Osteocyte (in vitro differentiated cells): ENCODE data around the gene EIF1. TPM values are rescaled to one million over a fixed set of nuclear protein-coding genes. Genes with fewer than 3 reads are reported as not detected.
"Not testable (repeated sequence)": the region's sequence is repeated elsewhere in the genome, so short reads cannot be mapped to it uniquely, and the experiment has no call there.

Experiments used
- DNase-seq: peaks from one replicate; pipeline ENCODE4 v3.0.0; 2021; ENCODE audit warnings: mixed read lengths; ENCODE audit not compliant: unreplicated experiment; ENCODE audit errors: extremely low spot score
- H3K27ac Mint-ChIP-seq: one replicate; pipeline ENCODE4 v1.8.0; 2021; ENCODE audit warnings: mild to moderate bottlenecking, mixed read lengths; ENCODE audit not compliant: unreplicated experiment
- H3K27me3 Mint-ChIP-seq: one replicate; pipeline ENCODE4 v1.8.0; 2021; ENCODE audit warnings: mixed read lengths; ENCODE audit not compliant: unreplicated experiment
- H3K36me3 Mint-ChIP-seq: one replicate; pipeline ENCODE4 v1.8.0; 2021; ENCODE audit warnings: mixed read lengths; ENCODE audit not compliant: unreplicated experiment
- H3K4me1 Mint-ChIP-seq: one replicate; pipeline ENCODE4 v1.8.0; 2021; ENCODE audit warnings: mixed read lengths; ENCODE audit not compliant: unreplicated experiment
- H3K4me3 Mint-ChIP-seq: one replicate; pipeline ENCODE4 v1.8.0; 2021; ENCODE audit warnings: mild to moderate bottlenecking, moderate library complexity, mixed read lengths; ENCODE audit not compliant: unreplicated experiment
- H3K9me3 Mint-ChIP-seq: one replicate; pipeline ENCODE4 v1.8.0; 2021; ENCODE audit warnings: mixed read lengths; ENCODE audit not compliant: unreplicated experiment
- total RNA-seq: library from RNA; stranded (reverse); gene quantifications from 2 replicates; pipeline ENCODE4 v1.2.1, GENCODE V29; 2021
- TF ChIP-seq, protein P1 (sequence below): fragments of 200-600 bp; sonication (generic); IDR thresholded peaks from 2 replicates; pipeline ENCODE4 v1.5.0; 2021; ENCODE audit warnings: antibody characterized with exemption, mild to moderate bottlenecking, moderate library complexity

EIF1 gene
- total RNA-seq, 1 donor from 2014 or later: 1,057 TPM

DNA sequence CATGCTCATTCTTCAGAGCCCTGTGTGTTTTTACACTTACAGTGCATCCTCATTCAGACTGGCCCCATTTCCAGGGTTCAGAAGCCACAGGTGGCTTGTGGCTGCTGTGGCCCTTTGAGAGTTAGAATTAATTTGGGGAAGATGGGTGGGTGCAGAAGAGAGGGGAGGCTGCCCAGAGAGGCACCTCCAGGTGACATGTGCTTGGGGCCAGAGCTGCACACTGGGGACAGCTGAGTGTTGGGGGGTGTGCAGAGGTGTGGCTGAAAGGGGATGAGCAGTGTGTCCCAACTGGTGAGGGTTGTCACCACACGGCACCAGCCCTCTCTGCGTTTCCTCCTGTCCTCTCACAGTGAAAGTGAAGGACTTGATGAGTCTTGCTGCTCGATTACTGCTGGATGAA is 6.9 kb upstream of the EIF1 start:
- Mint-ChIP-seq H3K36me3 (no peaks in the 10 kb centered on the region), H3K4me3 (no peak overlapping the region), H3K27ac (no peak overlapping the region), H3K27me3 (peaks cover 10% of the 10 kb centered on the region), H3K4me1 (peaks cover 12% of the 10 kb centered on the region), H3K9me3 (no peaks in the 10 kb centered on the region)
- TF ChIP-seq, protein P1, sequence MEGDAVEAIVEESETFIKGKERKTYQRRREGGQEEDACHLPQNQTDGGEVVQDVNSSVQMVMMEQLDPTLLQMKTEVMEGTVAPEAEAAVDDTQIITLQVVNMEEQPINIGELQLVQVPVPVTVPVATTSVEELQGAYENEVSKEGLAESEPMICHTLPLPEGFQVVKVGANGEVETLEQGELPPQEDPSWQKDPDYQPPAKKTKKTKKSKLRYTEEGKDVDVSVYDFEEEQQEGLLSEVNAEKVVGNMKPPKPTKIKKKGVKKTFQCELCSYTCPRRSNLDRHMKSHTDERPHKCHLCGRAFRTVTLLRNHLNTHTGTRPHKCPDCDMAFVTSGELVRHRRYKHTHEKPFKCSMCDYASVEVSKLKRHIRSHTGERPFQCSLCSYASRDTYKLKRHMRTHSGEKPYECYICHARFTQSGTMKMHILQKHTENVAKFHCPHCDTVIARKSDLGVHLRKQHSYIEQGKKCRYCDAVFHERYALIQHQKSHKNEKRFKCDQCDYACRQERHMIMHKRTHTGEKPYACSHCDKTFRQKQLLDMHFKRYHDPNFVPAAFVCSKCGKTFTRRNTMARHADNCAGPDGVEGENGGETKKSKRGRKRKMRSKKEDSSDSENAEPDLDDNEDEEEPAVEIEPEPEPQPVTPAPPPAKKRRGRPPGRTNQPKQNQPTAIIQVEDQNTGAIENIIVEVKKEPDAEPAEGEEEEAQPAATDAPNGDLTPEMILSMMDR: no peak
- DNase-seq: no peak

DNA sequence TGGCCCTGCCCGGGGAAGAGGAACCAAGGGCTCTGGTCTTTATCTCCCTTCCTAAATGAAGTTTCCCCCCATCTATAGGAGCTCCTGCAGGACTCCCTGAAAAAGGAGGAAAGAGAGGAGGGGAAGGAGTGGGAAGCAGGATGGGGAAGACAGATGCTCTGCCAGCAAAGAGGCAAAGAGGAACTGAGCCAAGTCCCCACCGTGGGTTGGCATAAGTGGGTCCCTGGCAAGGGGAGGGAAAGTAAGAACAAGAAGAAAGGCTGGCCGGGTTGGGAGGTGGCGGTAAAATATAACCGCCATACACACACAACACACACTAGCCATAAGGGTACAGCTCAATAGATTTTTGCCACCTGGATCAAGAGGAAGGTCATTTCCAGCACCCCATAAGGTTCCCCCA is 6.1 kb upstream of the EIF1 start:
- DNase-seq: no peak
- H3K4me3 Mint-ChIP-seq: no peak overlapping the region
- no peaks in the 10 kb centered on the region for H3K36me3 Mint-ChIP-seq
- H3K9me3 Mint-ChIP-seq: no peaks in the 10 kb centered on the region
- H3K27ac Mint-ChIP-seq: no peak overlapping the region
- TF ChIP-seq, protein P1: no peak
- H3K27me3 Mint-ChIP-seq: peaks cover 10% of the 10 kb centered on the region
- H3K4me1 Mint-ChIP-seq: peaks cover 12% of the 10 kb centered on the region

DNA sequence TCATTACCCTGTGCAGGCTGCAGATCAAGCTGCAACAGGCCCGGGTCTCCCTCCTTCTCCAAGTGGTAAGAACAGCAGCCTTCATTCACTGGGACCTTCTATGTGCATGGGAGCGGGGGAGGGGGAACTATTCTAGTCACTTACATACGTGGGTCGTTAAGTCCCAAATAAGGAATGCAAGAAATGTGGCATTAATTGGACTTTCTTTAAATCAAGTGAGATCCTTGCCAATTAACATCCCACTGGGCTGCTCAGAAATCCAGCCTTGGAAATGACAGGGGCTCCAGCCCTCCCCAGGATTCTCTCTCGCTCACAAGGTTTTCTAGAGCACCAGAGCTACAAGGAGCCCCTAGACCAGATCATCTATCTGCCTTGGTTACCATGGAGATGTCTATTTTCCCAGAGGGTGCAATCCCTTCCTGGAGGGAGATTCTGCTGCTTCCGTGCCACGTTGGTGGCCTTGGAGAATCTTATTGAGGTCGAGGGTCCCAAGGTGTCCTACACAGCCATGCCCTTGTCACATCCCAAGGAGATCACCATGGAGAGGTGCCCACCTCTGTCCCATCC is 5.2 kb upstream of the EIF1 start:
- Mint-ChIP-seq H3K36me3 (no peaks in the 10 kb centered on the region), H3K9me3 (no peaks in the 10 kb centered on the region), H3K4me3 (no peak overlapping the region), H3K27me3 (peaks cover 10% of the 10 kb centered on the region), H3K27ac (no peak overlapping the region), H3K4me1 (peaks cover 12% of the 10 kb centered on the region)
- DNase-seq: no peak
- TF ChIP-seq, protein P1: no peak

DNA sequence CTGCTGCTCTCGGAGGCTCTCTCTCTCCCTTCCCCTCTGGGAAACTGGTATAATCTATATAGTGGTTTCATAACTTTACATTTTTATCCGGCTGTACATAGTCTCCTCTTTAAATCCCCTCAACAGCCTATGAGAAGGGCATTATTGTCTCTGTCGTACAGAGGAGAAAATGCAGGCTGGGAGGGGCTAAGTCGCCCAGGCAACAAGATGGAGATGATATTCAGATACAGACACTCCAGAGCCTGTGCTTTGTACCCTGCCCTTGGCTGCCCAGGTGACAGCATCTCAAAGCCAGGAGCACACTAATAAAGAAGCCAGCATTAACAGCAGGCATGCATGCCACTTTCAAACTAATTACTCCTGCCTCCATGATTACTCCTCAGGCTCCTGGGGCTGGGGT is 4.7 kb upstream of the EIF1 start:
- Mint-ChIP-seq H3K27ac (no peak overlapping the region), H3K27me3 (peaks cover 10% of the 10 kb centered on the region), H3K9me3 (no peaks in the 10 kb centered on the region), H3K4me1 (peaks cover 7% of the 10 kb centered on the region), H3K4me3 (no peak overlapping the region), H3K36me3 (no peaks in the 10 kb centered on the region)
- no peak for DNase-seq
- TF ChIP-seq, protein P1: no peak

DNA sequence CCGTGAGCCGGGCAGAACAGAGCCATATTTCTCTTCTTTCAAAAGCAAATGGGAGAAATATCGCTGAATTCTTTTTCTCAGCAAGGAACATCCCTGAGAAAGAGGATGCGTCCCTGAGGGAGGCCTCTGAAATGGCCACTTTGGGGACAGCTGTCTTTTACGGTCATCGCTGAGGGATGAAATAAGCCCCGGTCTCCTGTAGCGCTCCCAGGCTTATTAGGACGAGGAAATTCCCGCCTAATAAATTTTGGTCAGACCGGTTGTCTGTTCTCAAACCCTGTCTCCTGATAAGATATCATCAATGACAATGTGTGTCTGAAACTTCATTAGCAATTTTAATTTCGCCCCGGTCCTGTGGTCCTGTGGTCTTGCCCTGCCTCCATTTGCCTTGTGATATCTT is 2.9 kb upstream of the EIF1 start:
- H3K4me3 Mint-ChIP-seq, DNase-seq, H3K9me3 Mint-ChIP-seq, H3K27me3 Mint-ChIP-seq, H3K27ac Mint-ChIP-seq: not testable (repeated sequence)
- peaks cover 14% of the 10 kb centered on the region for H3K36me3 Mint-ChIP-seq
- peaks cover 14% of the 10 kb centered on the region for H3K4me1 Mint-ChIP-seq

DNA sequence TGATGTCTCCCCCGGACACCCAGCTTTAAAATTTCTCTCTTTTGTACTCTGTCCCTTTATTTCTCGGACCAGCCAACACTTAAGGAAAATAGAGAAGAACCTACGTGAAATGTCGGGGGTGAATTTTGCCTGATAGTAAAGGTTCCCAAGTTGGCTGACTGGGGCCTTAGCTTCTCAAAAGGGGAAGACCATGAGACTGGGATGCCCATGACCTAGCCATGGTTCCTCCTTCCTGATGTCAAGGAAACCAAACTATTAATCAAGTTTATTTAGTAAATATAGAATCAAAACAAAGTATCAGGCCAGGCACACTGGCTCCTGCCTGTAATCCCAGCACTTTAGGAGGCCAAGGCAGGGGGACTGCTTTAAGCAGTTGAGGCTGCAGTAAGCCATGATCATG is 2.4 kb upstream of the EIF1 start:
- Mint-ChIP-seq H3K36me3 (peaks cover 19% of the 10 kb centered on the region), H3K27ac (no peak overlapping the region), H3K27me3 (peaks cover 8% of the 10 kb centered on the region), H3K9me3 (no peaks in the 10 kb centered on the region), H3K4me1 (peaks cover 18% of the 10 kb centered on the region), H3K4me3 (no peak overlapping the region)
- DNase-seq: no peak
- TF ChIP-seq, protein P1: no peak
